Small intestine (tissue), 7 donors: ENCODE measurements around the gene MYCL. TPM values are rescaled to one million over a fixed set of nuclear protein-coding genes. Genes with fewer than 3 reads are reported as not detected.

ENCODE experiments used
- DNase-seq, 2 donors: peaks; one replicate each; pipeline versions ENCODE4 v3.0.0 to v3.0.0-alpha.2; 2013
- FAIRE-seq: peaks from 2 replicates; lab custom pipeline; 2012; peaks lifted over from hg19 to GRCh38; lab: Jason Lieb, UNC
- H3K27ac ChIP-seq, 3 donors: one replicate each; pipeline ENCODE4 v1.5.1; 2013; ENCODE audit warnings: low read length in 2 of 3, mild to moderate bottlenecking in 2 of 3, control low read depth in 1 of 3, inconsistent platforms in 1 of 3, low read depth in 1 of 3, moderate library complexity in 1 of 3
- H3K27me3 ChIP-seq, 3 donors: one replicate each; pipeline ENCODE4 v1.6.1; 2013; ENCODE audit warnings: low read length in 3 of 3, inconsistent platforms in 1 of 3; ENCODE audit not compliant: control insufficient read depth in 3 of 3, insufficient read depth in 3 of 3
- H3K36me3 ChIP-seq, 3 donors: one replicate each; pipeline ENCODE4 v1.6.1; 2013; ENCODE audit warnings: low read length in 3 of 3, inconsistent platforms in 1 of 3, low read depth in 1 of 3, mild to moderate bottlenecking in 1 of 3, moderate library complexity in 1 of 3; ENCODE audit not compliant: control insufficient read depth in 3 of 3, insufficient read depth in 2 of 3
- H3K4me1 ChIP-seq, 3 donors: one replicate each; pipeline ENCODE4 v1.6.1; 2013; ENCODE audit warnings: low read length in 2 of 3, inconsistent platforms in 1 of 3, low read depth in 1 of 3, mild to moderate bottlenecking in 1 of 3, moderate library complexity in 1 of 3; ENCODE audit not compliant: control insufficient read depth in 3 of 3, insufficient read depth in 2 of 3
- H3K4me3 ChIP-seq, 3 donors: one replicate each; pipeline ENCODE4 v1.5.1; 2013; ENCODE audit warnings: low read length in 3 of 3, control low read depth in 1 of 3, inconsistent platforms in 1 of 3, low read depth in 1 of 3, mild to moderate bottlenecking in 1 of 3, moderate library complexity in 1 of 3
- H3K9me3 ChIP-seq, 2 donors: one replicate each; pipeline ENCODE4 v1.6.1; 2013; ENCODE audit warnings: low read depth in 1 of 2, low read length in 1 of 2; ENCODE audit not compliant: control insufficient read depth in 2 of 2, insufficient read depth in 1 of 2
- WGBS, 3 donors: extraction: QIAGEN DNeasy Blood & Tissue Kit; methylation state at CpG; one replicate each; pipeline ENCODE4 v1.1.7; 2013; 5-methylcytosine and 5-hydroxymethylcytosine counted together
- polyA plus RNA-seq, 4 donors: library from polyadenylated mRNA; stranded (reverse) in 3 of 4; unstranded in 1 of 4; fragments of 200-250 nt in 3 of 4; fragments of 120-200 nt in 1 of 4; gene quantifications; one replicate each; pipeline versions ENCODE4 v1.2.1 to v1.2.3, GENCODE V29; 2013
- donor health status: healthy with polysubstance abuse.
- donor health status: control.
- donor health status: control.
- donor health status: Bipolar disorder and iron deficiency.
- donor health status: healthy.

MYCL gene
- polyA plus RNA-seq, 4 donors, result 3.5 to 9.0 (median 6.1) TPM

GRCh38 chr1:39858315-39858714 lies 43.4 kb downstream of the MYCL start:
- FAIRE-seq (no peak), DNase-seq (no peak)
- H3K4me3 ChIP-seq, result no peak overlapping the region
- peaks cover 0 to 15% (median 3%) of the 10 kb centered on the region in 3 donors for H3K36me3 ChIP-seq
- H3K27ac ChIP-seq, result no peak overlapping the region
- H3K9me3 ChIP-seq, result no peaks in the 10 kb centered on the region
- H3K4me1 ChIP-seq, result no peaks in the 10 kb centered on the region
- WGBS, 3 donors, result 88 to 90% (median 89%) methylated on average over 3 of the region's 3 CpGs
- H3K27me3 ChIP-seq, result no peaks in the 10 kb centered on the region

DNA sequence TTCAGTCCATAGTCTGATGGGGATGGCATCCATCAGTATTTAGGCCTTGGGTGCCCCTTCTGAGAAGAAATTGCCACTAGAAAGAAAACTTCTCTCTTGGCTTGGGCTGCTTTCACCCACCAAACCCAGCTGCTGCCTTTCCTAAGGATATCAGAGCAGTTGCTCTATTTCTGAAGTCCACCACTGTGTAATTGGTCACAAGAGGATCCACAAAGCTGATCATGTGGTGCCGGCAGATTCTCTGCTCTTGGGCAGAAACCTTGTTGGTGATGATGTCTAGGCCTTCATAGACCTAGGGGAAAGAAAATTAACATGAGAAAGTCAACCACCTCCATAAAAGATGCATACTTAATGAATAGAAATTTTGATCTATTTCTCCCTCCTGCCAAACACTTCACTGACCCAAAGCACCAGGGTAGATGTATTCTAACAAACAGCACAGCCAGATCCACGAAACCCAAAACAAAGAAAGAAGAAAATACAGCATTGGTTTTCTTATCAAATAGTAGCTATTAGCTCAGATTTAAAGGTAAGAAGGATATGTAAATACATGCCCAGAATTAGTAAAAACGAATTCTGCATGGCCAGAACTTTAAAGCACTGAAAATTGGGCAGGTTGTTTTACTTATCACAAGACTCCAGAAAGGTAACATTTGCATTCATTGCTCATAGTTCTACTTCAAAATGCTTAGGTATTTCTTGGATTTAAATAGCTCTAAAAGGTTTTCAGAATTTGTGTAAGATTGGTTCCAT lies 44.4 kb downstream of the MYCL start:
- Histone ChIP-seq H3K27me3 (no peaks in the 10 kb centered on the region), H3K4me3 (no peak overlapping the region), H3K4me1 (peaks cover 0 to 5% (median 0%) of the 10 kb centered on the region in 3 donors), H3K36me3 (peaks cover 0 to 15% (median 3%) of the 10 kb centered on the region in 3 donors), H3K27ac (no peak overlapping the region), H3K9me3 (no peaks in the 10 kb centered on the region)
- no peak for DNase-seq
- WGBS, 3 donors, result 86 to 93% (median 89%) methylated on average over 3 of the region's 3 CpGs
- no peak for FAIRE-seq

GRCh38 chr1:39854738-39855137 lies 47.0 kb downstream of the MYCL start:
- H3K27ac ChIP-seq, result no peak overlapping the region
- H3K36me3 ChIP-seq, result peaks cover 0 to 21% (median 3%) of the 10 kb centered on the region in 3 donors
- FAIRE-seq, result no peak
- no peaks in the 10 kb centered on the region for H3K9me3 ChIP-seq
- no peak for DNase-seq
- H3K27me3 ChIP-seq, result no peaks in the 10 kb centered on the region
- 94 to 97% (median 96%) methylated on average over 8 of the region's 8 CpGs for WGBS, 3 donors
- H3K4me3 ChIP-seq, result no peak overlapping the region
- H3K4me1 ChIP-seq, result peaks cover 0 to 8% (median 0%) of the 10 kb centered on the region in 3 donors

- Histone ChIP-seq H3K9me3 (no peaks in the 10 kb centered on the region), H3K27ac (no peak overlapping the region), H3K4me3 (no peak overlapping the region), H3K4me1 (peaks cover 0 to 8% (median 0%) of the 10 kb centered on the region in 3 donors), H3K27me3 (no peaks in the 10 kb centered on the region), H3K36me3 (peaks cover 0 to 21% (median 3%) of the 10 kb centered on the region in 3 donors)
- FAIRE-seq (no peak), DNase-seq (no peak)
Observed at GRCh38 chr1:39854314-39854713, 47.4 kb downstream of the MYCL start.

DNA sequence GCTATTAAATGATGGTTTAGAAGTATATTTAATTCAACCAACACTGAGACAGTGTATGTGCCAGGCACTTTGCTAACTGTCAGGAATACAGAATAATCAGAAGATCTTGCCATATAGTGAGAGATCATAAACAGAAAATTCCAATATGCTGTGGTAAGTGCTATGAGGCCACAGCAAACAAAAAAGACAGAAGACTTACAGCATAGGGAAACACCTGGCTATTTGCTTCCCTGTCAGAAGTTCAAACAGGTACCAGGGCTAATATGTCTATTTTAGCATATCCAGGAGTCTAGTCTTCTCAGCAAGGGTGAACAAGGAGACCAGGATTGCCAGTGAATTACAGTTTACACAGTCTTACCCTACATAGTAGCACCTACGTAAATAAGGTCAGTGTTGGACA lies 48.8 kb downstream of the MYCL start:
- peaks cover 0 to 21% (median 3%) of the 10 kb centered on the region in 3 donors for H3K36me3 ChIP-seq
- H3K4me1 ChIP-seq, result peaks cover 0 to 8% (median 0%) of the 10 kb centered on the region in 3 donors
- 85 to 95% (median 91%) methylated on average over 1 of the region's 1 CpG for WGBS, 3 donors
- H3K9me3 ChIP-seq, result no peaks in the 10 kb centered on the region
- H3K4me3 ChIP-seq, result no peak overlapping the region
- H3K27me3 ChIP-seq, result no peaks in the 10 kb centered on the region
- no peak for FAIRE-seq
- no peak for DNase-seq
- H3K27ac ChIP-seq, result no peak overlapping the region

DNA sequence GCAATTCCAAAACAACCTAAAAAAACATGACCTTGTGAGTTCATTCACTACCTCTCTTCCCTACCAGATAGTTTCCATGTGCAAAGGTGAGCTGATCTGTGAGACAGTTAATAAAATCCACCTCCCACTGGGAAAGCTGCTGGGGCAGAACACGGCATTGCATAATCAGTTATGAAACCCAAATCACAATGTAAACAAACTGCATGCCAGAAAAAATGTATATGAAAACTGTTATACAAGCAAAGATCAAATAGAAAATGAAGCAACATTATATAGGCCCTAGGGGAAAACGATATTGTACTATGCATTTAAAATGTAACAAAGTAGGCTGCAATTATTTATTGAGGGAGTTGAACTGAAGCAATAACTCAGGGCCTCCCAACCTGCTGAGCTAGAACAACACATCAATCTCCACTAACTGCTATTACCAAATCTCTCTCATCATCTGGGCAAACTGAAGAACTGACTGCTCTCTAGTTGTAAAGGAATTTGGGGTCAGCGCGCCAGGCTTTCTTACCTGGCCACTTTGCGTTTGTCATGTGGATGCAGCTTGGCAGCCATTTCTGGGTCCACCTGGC lies 49.4 kb downstream of the MYCL start:
- peaks cover 0 to 22% (median 3%) of the 10 kb centered on the region in 3 donors for H3K36me3 ChIP-seq
- FAIRE-seq (no peak), DNase-seq (peak; percentile 54 to 57)
- no peaks in the 10 kb centered on the region for H3K9me3 ChIP-seq
- no peak overlapping the region for H3K4me3 ChIP-seq
- WGBS, 3 donors, result 57 to 69% (median 61%) methylated on average over 5 of the region's 5 CpGs
- peaks cover 0 to 8% (median 0%) of the 10 kb centered on the region in 3 donors for H3K4me1 ChIP-seq
- no peaks in the 10 kb centered on the region for H3K27me3 ChIP-seq
- H3K27ac ChIP-seq, result no peak overlapping the region

GRCh38 chr1:39850606-39851216 lies 51.0 kb downstream of the MYCL start:
- peaks cover 2 to 12% (median 4%) of the 10 kb centered on the region in 3 donors for H3K4me1 ChIP-seq
- no peaks in the 10 kb centered on the region for H3K27me3 ChIP-seq
- no peaks in the 10 kb centered on the region for H3K9me3 ChIP-seq
- H3K27ac ChIP-seq, result no peak overlapping the region
- FAIRE-seq, result no peak
- no peak overlapping the region for H3K4me3 ChIP-seq
- DNase-seq, result no peak
- peaks cover 0 to 17% (median 3%) of the 10 kb centered on the region in 3 donors for H3K36me3 ChIP-seq
- WGBS, 3 donors, result 63 to 72% (median 68%) methylated on average over 3 of the region's 3 CpGs

DNA sequence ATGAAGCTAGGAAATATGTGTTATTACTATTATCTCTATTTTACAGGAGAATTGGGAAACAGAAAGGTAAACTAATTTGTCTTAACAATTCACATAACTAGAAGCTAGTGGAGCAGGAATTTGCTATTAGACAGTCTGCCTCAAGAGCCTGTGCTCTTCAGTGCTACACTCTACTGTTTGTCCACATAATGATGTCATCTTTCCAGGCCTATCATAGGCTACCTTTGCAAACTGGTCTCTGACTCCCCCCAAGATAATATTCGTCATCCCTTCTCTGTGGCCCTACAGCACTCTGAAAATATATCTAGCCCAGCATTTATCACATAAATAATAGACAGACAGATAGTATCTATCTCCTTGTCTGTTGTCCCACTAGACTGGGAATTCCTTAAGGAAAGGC lies 52.5 kb downstream of the MYCL start:
- no peak overlapping the region for H3K27ac ChIP-seq
- FAIRE-seq, result no peak
- no peaks in the 10 kb centered on the region for H3K27me3 ChIP-seq
- peaks cover 6 to 17% (median 9%) of the 10 kb centered on the region in 3 donors for H3K4me1 ChIP-seq
- H3K9me3 ChIP-seq, result no peaks in the 10 kb centered on the region
- no peak overlapping the region for H3K4me3 ChIP-seq
- DNase-seq, result no peak
- 90 to 97% (median 93%) methylated on average over 1 of the region's 1 CpG for WGBS, 3 donors
- H3K36me3 ChIP-seq, result peaks cover 0 to 10% (median 0%) of the 10 kb centered on the region in 3 donors
